Osteoblast (primary cell): ENCODE results near the gene OSBPL6. TPM values are rescaled to one million over a fixed set of nuclear protein-coding genes. Genes with fewer than 3 reads are reported as not detected.

Source experiments
- DNase-seq: peaks from one replicate; pipeline ENCODE4 v3.0.0; 2011; ENCODE audit warnings: low spot score, mixed read lengths; ENCODE audit not compliant: insufficient read length; ENCODE audit errors: missing footprints
- H2AFZ ChIP-seq: 2 replicates; pipeline ENCODE4 v1.6.0; 2011; ENCODE audit warnings: mild to moderate bottlenecking, low read length
- H3K27ac ChIP-seq: 2 replicates; pipeline ENCODE4 v1.5.1; 2011; ENCODE audit warnings: mild to moderate bottlenecking, low read depth, low read length, moderate library complexity
- H3K27me3 ChIP-seq: 2 replicates; pipeline ENCODE4 v1.6.0; 2012; ENCODE audit warnings: mild to moderate bottlenecking, control low read depth, inconsistent platforms, low read length, moderate library complexity; ENCODE audit not compliant: insufficient read depth
- H3K36me3 ChIP-seq: 2 replicates; pipeline ENCODE4 v1.5.1; 2011; ENCODE audit warnings: mild to moderate bottlenecking, low read length, control low read depth, moderate library complexity; ENCODE audit not compliant: insufficient read depth
- H3K4me1 ChIP-seq: 2 replicates; pipeline ENCODE4 v1.5.1; 2011; ENCODE audit warnings: mild to moderate bottlenecking, low read length, control low read depth, moderate library complexity; ENCODE audit not compliant: insufficient read depth
- H3K4me2 ChIP-seq: 2 replicates; pipeline ENCODE4 v1.6.0; 2011; ENCODE audit warnings: mild to moderate bottlenecking, low read length; ENCODE audit not compliant: insufficient read depth
- H3K4me3 ChIP-seq: fragments of 200-600 bp; sonication (generic); 3 replicates; pipeline ENCODE4 v1.5.1; 2012; ENCODE audit warnings: mild to moderate bottlenecking, low read length, inconsistent platforms; ENCODE audit not compliant: insufficient read depth
- H3K79me2 ChIP-seq: 2 replicates; pipeline ENCODE4 v1.6.0; 2012; ENCODE audit warnings: mild to moderate bottlenecking, low read length, control low read depth, inconsistent platforms; ENCODE audit not compliant: insufficient read depth
- H3K9me3 ChIP-seq: 2 replicates; pipeline ENCODE4 v1.5.1; 2011; ENCODE audit warnings: low read depth, low read length, control low read depth
- H4K20me1 ChIP-seq: 2 replicates; pipeline ENCODE4 v1.6.0; 2012; ENCODE audit warnings: mild to moderate bottlenecking, low read length, control low read depth; ENCODE audit not compliant: insufficient read depth
- total RNA-seq: library from RNA; depleted of rRNA; stranded (reverse); fragments of >200 nt; gene quantifications from 2 replicates; pipeline ENCODE4 v1.2.3, GENCODE V29; 2012
- TF ChIP-seq, protein P1 (sequence below): IDR thresholded peaks from 2 replicates; pipeline ENCODE4 v1.5.1; 2011; ENCODE audit warnings: mild to moderate bottlenecking, low read depth, low read length, moderate library complexity; ENCODE audit errors: extremely low read depth

The OSBPL6 gene
- total RNA-seq, 1 donor, result 5.4 TPM

DNA sequence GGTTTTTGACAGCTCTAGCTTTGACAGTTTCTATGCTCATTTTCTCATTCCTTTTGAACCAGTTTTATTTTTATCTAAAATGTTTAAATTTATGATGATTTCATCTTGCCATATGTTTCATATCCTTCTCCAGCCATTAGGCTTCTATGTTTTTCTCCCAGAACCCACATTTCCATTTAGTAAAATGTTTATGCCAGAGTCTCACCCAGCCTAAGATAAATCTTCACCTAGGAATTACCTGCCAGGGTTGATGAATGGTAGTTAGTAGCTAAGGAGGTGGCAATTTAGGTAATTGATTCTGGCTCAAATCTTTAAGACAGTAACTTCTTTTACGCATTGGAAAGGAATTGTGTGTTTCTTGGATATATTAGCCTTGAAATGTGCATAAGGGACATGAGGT is 173.0 kb downstream of the OSBPL6 start:
- Histone ChIP-seq H4K20me1 (no peaks in the 10 kb centered on the region), H2AFZ (no peak overlapping the region), H3K79me2 (no peaks in the 10 kb centered on the region), H3K36me3 (no peaks in the 10 kb centered on the region), H3K27ac (no peak overlapping the region), H3K4me2 (no peak overlapping the region), H3K9me3 (no peaks in the 10 kb centered on the region), H3K4me1 (no peaks in the 10 kb centered on the region), H3K4me3 (no peak overlapping the region), H3K27me3 (no peaks in the 10 kb centered on the region)
- TF ChIP-seq, protein P1, sequence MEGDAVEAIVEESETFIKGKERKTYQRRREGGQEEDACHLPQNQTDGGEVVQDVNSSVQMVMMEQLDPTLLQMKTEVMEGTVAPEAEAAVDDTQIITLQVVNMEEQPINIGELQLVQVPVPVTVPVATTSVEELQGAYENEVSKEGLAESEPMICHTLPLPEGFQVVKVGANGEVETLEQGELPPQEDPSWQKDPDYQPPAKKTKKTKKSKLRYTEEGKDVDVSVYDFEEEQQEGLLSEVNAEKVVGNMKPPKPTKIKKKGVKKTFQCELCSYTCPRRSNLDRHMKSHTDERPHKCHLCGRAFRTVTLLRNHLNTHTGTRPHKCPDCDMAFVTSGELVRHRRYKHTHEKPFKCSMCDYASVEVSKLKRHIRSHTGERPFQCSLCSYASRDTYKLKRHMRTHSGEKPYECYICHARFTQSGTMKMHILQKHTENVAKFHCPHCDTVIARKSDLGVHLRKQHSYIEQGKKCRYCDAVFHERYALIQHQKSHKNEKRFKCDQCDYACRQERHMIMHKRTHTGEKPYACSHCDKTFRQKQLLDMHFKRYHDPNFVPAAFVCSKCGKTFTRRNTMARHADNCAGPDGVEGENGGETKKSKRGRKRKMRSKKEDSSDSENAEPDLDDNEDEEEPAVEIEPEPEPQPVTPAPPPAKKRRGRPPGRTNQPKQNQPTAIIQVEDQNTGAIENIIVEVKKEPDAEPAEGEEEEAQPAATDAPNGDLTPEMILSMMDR, result no peak
- no peak for DNase-seq

DNA sequence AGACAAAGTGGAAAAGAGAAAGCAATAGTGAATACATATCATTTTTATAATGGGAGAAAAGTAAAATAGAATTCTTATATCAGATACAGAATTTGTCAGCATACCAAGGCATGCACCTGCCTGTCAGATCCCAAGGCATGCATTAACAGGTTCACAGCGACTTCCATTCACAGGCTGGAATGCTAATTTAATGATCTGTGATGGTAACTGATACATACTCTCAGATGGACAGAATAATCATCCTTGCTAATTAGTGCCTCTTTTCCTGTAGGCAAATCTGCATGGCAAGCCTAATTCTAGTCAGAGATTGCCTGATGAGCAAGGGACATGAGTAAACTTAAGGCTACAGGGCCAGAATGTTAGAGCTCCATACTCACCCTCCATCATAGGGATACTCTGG is 180.6 kb downstream of the OSBPL6 start:
- no peak overlapping the region for H2AFZ ChIP-seq
- no peaks in the 10 kb centered on the region for H3K9me3 ChIP-seq
- no peak overlapping the region for H3K27ac ChIP-seq
- no peaks in the 10 kb centered on the region for H3K4me1 ChIP-seq
- H3K4me3 ChIP-seq, result no peak overlapping the region
- DNase-seq, result no peak
- no peaks in the 10 kb centered on the region for H3K79me2 ChIP-seq
- TF ChIP-seq, protein P1, result no peak
- no peaks in the 10 kb centered on the region for H3K27me3 ChIP-seq
- H4K20me1 ChIP-seq, result no peaks in the 10 kb centered on the region
- no peak overlapping the region for H3K4me2 ChIP-seq
- H3K36me3 ChIP-seq, result no peaks in the 10 kb centered on the region

DNA sequence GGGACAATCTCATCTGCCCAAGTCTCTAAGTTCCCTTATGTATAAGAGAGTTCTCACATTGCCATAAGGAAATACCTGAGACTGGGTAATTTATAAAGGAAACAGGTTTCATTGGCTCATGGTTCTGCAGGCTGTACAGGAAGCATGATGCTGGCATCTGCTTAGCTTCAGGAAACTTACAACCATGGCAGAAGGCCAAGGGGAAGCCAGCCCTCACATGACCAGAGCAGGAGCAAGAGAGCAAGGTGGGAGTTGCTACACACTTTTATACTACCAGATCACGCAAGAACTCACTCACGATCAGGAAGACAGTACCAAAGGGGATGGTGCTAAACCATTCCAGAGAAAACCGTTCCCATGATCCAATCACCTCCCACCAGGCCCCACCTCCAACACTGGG is 182.7 kb downstream of the OSBPL6 start:
- no peak for DNase-seq
- no peak overlapping the region for H3K27ac ChIP-seq

DNA sequence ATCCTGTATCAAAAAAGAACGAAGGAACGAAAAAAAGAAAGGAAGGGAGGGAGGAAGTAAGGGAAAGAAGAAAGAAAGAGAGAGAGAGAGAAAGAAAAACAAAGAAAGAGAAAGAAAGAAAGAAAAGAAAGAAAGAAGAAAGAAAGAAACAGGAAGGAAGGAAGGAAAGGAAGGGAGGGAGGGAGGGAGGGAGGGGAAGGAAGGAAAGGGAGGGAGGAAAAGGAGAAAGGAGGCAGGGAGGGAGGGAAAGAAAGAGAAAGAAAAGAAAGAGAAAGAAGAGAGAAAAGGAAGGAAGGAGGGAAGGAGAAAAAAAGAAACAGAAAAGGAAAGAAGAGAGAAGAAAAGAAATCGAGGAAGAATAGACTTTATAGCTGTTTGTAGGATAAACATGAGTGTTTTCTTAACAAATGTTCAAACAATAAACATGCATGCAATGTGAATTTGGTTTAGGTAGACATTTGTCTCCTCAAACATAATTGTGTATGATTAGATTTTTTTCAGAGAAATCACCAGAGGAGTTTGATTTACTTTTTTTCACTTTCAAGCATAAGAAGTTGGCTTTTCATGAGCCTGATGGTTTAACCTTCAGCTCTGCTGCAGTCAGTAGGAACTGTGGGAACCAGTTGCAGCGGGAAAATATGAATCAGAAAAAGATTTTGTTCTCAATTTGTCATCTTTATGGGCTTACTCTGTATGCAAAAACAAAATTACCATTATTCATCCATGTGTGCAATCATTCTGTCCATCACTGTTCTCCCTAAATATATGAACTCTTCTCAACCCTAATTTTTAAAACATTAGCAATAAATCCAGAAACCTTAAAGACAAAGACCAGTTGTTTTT is 185.1 kb downstream of the OSBPL6 start:
- Histone ChIP-seq H3K27ac (no peak overlapping the region), H3K4me2 (no peak overlapping the region), H3K4me3 (no peak overlapping the region), H2AFZ (no peak overlapping the region), H4K20me1 (no peaks in the 10 kb centered on the region), H3K36me3 (no peaks in the 10 kb centered on the region), H3K27me3 (no peaks in the 10 kb centered on the region), H3K9me3 (no peaks in the 10 kb centered on the region), H3K79me2 (no peaks in the 10 kb centered on the region), H3K4me1 (no peaks in the 10 kb centered on the region)
- DNase-seq, result no peak
- TF ChIP-seq, protein P1, result no peak

More for the DNA sequence above, 182.7 kb downstream of the OSBPL6 start:
- no peak overlapping the region for H2AFZ ChIP-seq
- H3K36me3 ChIP-seq, result no peaks in the 10 kb centered on the region
- no peaks in the 10 kb centered on the region for H3K27me3 ChIP-seq
- no peaks in the 10 kb centered on the region for H3K9me3 ChIP-seq
- H4K20me1 ChIP-seq, result no peaks in the 10 kb centered on the region
- no peaks in the 10 kb centered on the region for H3K4me1 ChIP-seq
- TF ChIP-seq, protein P1, result no peak
- no peaks in the 10 kb centered on the region for H3K79me2 ChIP-seq
- H3K4me3 ChIP-seq, result no peak overlapping the region
- no peak overlapping the region for H3K4me2 ChIP-seq
